ENCODE data around the gene LIMK1. TPM values are rescaled to one million over a fixed set of nuclear protein-coding genes. Genes with fewer than 3 reads are reported as not detected.
A peak's percentile ranks its signal among the peaks of the same experiment; 100 is the strongest.

Gene LIMK1
- total RNA-seq, 3 donors from 2014 or later, result 18.0 to 18.6 (median 18.1) TPM

GRCh38 chr7:74051193-74051592 is 32.4 kb upstream of the LIMK1 start:
- H3K27me3 ChIP-seq, result no peaks in the 10 kb centered on the region
- no peak for DNase-seq (ENCODE audit: low spot score in 2 of 2)
- no peaks in the 10 kb centered on the region for H3K9me3 ChIP-seq
- no peak overlapping the region for H3K27ac ChIP-seq
- no peaks in the 10 kb centered on the region for H3K36me3 ChIP-seq
- H3K4me1 ChIP-seq, result no peaks in the 10 kb centered on the region
- H3K4me3 ChIP-seq, result no peak overlapping the region
- intact Hi-C loops (cut with DNase I; ENCODE audit: low total_unique reads), result no loop called here
- TF ChIP-seq POLR2A (IDR thresholded peaks at IDR 0.05) (no peak), POLR2AphosphoS5 (IDR thresholded peaks at IDR 0.05) (no peak)
- TF ChIP-seq, protein P1, sequence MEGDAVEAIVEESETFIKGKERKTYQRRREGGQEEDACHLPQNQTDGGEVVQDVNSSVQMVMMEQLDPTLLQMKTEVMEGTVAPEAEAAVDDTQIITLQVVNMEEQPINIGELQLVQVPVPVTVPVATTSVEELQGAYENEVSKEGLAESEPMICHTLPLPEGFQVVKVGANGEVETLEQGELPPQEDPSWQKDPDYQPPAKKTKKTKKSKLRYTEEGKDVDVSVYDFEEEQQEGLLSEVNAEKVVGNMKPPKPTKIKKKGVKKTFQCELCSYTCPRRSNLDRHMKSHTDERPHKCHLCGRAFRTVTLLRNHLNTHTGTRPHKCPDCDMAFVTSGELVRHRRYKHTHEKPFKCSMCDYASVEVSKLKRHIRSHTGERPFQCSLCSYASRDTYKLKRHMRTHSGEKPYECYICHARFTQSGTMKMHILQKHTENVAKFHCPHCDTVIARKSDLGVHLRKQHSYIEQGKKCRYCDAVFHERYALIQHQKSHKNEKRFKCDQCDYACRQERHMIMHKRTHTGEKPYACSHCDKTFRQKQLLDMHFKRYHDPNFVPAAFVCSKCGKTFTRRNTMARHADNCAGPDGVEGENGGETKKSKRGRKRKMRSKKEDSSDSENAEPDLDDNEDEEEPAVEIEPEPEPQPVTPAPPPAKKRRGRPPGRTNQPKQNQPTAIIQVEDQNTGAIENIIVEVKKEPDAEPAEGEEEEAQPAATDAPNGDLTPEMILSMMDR (IDR thresholded peaks at IDR 0.05), result no peak

- TF ChIP-seq POLR2A (IDR thresholded peaks at IDR 0.05), result no peak
- no peak for TF ChIP-seq POLR2AphosphoS5 (IDR thresholded peaks at IDR 0.05)
- TF ChIP-seq, protein P1 (IDR thresholded peaks at IDR 0.05), result peak in 1 of 3 donors; percentile 9
Measured at GRCh38 chr7:74051629-74052410, 31.8 kb upstream of the LIMK1 start.

DNA sequence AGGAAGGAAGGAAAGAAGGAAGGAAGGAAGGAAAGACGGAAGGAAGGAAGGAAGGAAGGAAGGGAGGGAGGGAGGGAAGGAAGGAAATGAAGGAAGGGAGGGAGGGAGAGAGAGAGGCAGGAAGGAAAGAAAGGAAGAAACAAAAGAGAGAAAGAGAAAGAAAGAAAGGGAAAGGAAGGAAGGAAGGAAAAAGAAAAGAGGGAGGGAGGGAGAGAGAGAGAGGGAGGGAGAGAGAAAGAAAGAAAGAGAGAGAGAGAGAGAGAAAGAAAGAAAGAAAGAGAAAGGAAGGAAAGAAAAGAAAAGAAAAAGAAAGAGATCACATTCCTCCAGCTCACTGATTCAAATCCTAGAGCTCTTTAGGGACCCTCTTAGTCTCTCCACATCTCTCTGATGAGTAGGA is 31.0 kb upstream of the LIMK1 start:
- DNase-seq (ENCODE audit: low spot score in 2 of 2), result no peak
- H3K36me3 ChIP-seq, result no peaks in the 10 kb centered on the region
- H3K27me3 ChIP-seq, result no peaks in the 10 kb centered on the region
- no peaks in the 10 kb centered on the region for H3K9me3 ChIP-seq
- no peak overlapping the region for H3K4me3 ChIP-seq
- H3K4me1 ChIP-seq, result no peaks in the 10 kb centered on the region
- intact Hi-C loops (cut with DNase I; ENCODE audit: low total_unique reads), result no loop called here
- TF ChIP-seq, protein P1 (IDR thresholded peaks at IDR 0.05), result no peak
- TF ChIP-seq POLR2AphosphoS5 (IDR thresholded peaks at IDR 0.05) (no peak), POLR2A (IDR thresholded peaks at IDR 0.05) (no peak)
- no peak overlapping the region for H3K27ac ChIP-seq

More at GRCh38 chr7:74051629-74052410, 31.8 kb upstream of the LIMK1 start:
- Histone ChIP-seq H3K4me1 (no peaks in the 10 kb centered on the region), H3K9me3 (no peaks in the 10 kb centered on the region), H3K27ac (no peak overlapping the region), H3K36me3 (no peaks in the 10 kb centered on the region), H3K4me3 (no peak overlapping the region), H3K27me3 (no peaks in the 10 kb centered on the region)
- DNase-seq (ENCODE audit: low spot score in 2 of 2), result no peak
- intact Hi-C loops (cut with DNase I; ENCODE audit: low total_unique reads), result no loop called here

GRCh38 chr7:74053589-74054186 is 29.9 kb upstream of the LIMK1 start:
- no peak for DNase-seq (ENCODE audit: low spot score in 2 of 2)
- Histone ChIP-seq H3K36me3 (no peaks in the 10 kb centered on the region), H3K27ac (no peak overlapping the region), H3K4me3 (no peak overlapping the region), H3K4me1 (no peaks in the 10 kb centered on the region), H3K27me3 (no peaks in the 10 kb centered on the region), H3K9me3 (no peaks in the 10 kb centered on the region)
- intact Hi-C loops (cut with DNase I; ENCODE audit: low total_unique reads), result no loop called here
- TF ChIP-seq, protein P1 (IDR thresholded peaks at IDR 0.05), result no peak
- TF ChIP-seq POLR2A (IDR thresholded peaks at IDR 0.05), result no peak
- no peak for TF ChIP-seq POLR2AphosphoS5 (IDR thresholded peaks at IDR 0.05)

All from breast epithelium (tissue), 4 donors.